ENCODE results near the gene RHEBL1. TPM values are rescaled to one million over a fixed set of nuclear protein-coding genes. Genes with fewer than 3 reads are reported as not detected.
A peak's percentile ranks its signal among the peaks of the same experiment; 100 is the strongest.
"Not testable (repeated sequence)": the region's sequence is repeated elsewhere in the genome, so short reads cannot be mapped to it uniquely, and the experiment has no call there.

Gene RHEBL1
- total RNA-seq, 1 donor from 2014 or later, result 3.2 TPM

GRCh38 chr12:49064767-49065152, 5.0 kb downstream of the RHEBL1 start:
- Mint-ChIP-seq H3K27ac (ENCODE audit: unreplicated experiment) (no peak overlapping the region), H3K9me3 (ENCODE audit: unreplicated experiment) (no peaks in the 10 kb centered on the region), H3K27me3 (ENCODE audit: unreplicated experiment) (peaks cover 5% of the 10 kb centered on the region), H3K36me3 (ENCODE audit: low read depth, unreplicated experiment) (no peaks in the 10 kb centered on the region), H3K4me3 (ENCODE audit: unreplicated experiment) (no peak overlapping the region), H3K4me1 (ENCODE audit: unreplicated experiment) (peaks cover 11% of the 10 kb centered on the region)
- no peak for DNase-seq (ENCODE audit: low spot score)
- TF ChIP-seq CTCF (IDR thresholded peaks at IDR 0.05; ENCODE audit: unreplicated experiment), result no peak

GRCh38 chr12:49061916-49062315, 7.9 kb downstream of the RHEBL1 start:
- peaks cover 32% of the 10 kb centered on the region for H3K4me1 Mint-ChIP-seq (ENCODE audit: unreplicated experiment)
- peaks cover 21% of the 10 kb centered on the region for H3K27me3 Mint-ChIP-seq (ENCODE audit: unreplicated experiment)
- DNase-seq (ENCODE audit: low spot score); H3K4me3 Mint-ChIP-seq (ENCODE audit: unreplicated experiment); H3K27ac Mint-ChIP-seq (ENCODE audit: unreplicated experiment); H3K9me3 Mint-ChIP-seq (ENCODE audit: unreplicated experiment): not testable (repeated sequence)
- H3K36me3 Mint-ChIP-seq (ENCODE audit: low read depth, unreplicated experiment), result peaks cover 11% of the 10 kb centered on the region

- H3K9me3 Mint-ChIP-seq (ENCODE audit: unreplicated experiment), result no peaks in the 10 kb centered on the region
- TF ChIP-seq CTCF (IDR thresholded peaks at IDR 0.05; ENCODE audit: unreplicated experiment), result no peak
- peaks cover 39% of the 10 kb centered on the region for H3K4me1 Mint-ChIP-seq (ENCODE audit: unreplicated experiment)
- H3K36me3 Mint-ChIP-seq (ENCODE audit: low read depth, unreplicated experiment), result peaks cover 14% of the 10 kb centered on the region
- no peak for DNase-seq (ENCODE audit: low spot score)
- H3K27ac Mint-ChIP-seq (ENCODE audit: unreplicated experiment), result peak overlapping the region; percentile 89
- peak overlapping the region; percentile 96 for H3K4me3 Mint-ChIP-seq (ENCODE audit: unreplicated experiment)
- H3K27me3 Mint-ChIP-seq (ENCODE audit: unreplicated experiment), result peaks cover 22% of the 10 kb centered on the region
Observed at GRCh38 chr12:49061157-49061650, 8.6 kb downstream of the RHEBL1 start.

GRCh38 chr12:49060237-49061156, 9.3 kb downstream of the RHEBL1 start, which contains the start of gene KMT2D:
KMT2D (minus strand) TSS chr12:49060794; CDS start chr12:49055324, 5,470 bp downstream.
- DNase-seq (ENCODE audit: low spot score), result peak; percentile 89
- H3K27ac Mint-ChIP-seq (ENCODE audit: unreplicated experiment), result peak within 1 kb of the TSS; percentile 97
- TF ChIP-seq CTCF (IDR thresholded peaks at IDR 0.05; ENCODE audit: unreplicated experiment), result no peak
- H3K27me3 Mint-ChIP-seq (ENCODE audit: unreplicated experiment), result peaks cover 25% of the 10 kb centered on the region
- peaks cover 21% of the 10 kb centered on the region for H3K36me3 Mint-ChIP-seq (ENCODE audit: low read depth, unreplicated experiment)
- peaks cover 46% of the 10 kb centered on the region for H3K4me1 Mint-ChIP-seq (ENCODE audit: unreplicated experiment)
- H3K4me3 Mint-ChIP-seq (ENCODE audit: unreplicated experiment), result peak within 1 kb of the TSS; percentile 98
- H3K9me3 Mint-ChIP-seq (ENCODE audit: unreplicated experiment), result no peaks in the 10 kb centered on the region

- peak overlapping the region; percentile 89 for H3K27ac Mint-ChIP-seq (ENCODE audit: unreplicated experiment)
Observed at GRCh38 chr12:49059299-49060171, 10.2 kb downstream of the RHEBL1 start.

More at GRCh38 chr12:49059299-49060171, 10.2 kb downstream of the RHEBL1 start:
- TF ChIP-seq CTCF (IDR thresholded peaks at IDR 0.05; ENCODE audit: unreplicated experiment), result no peak
- Mint-ChIP-seq H3K4me3 (ENCODE audit: unreplicated experiment) (peak overlapping the region; percentile 98), H3K36me3 (ENCODE audit: low read depth, unreplicated experiment) (peaks cover 30% of the 10 kb centered on the region), H3K9me3 (ENCODE audit: unreplicated experiment) (no peaks in the 10 kb centered on the region), H3K27me3 (ENCODE audit: unreplicated experiment) (peaks cover 25% of the 10 kb centered on the region), H3K4me1 (ENCODE audit: unreplicated experiment) (peaks cover 54% of the 10 kb centered on the region)
- DNase-seq (ENCODE audit: low spot score), result peak; percentile 59

Data from endothelial cell (in vitro differentiated cells).